ENCODE measurements around the gene ABHD12B.
"Not testable (repeated sequence)": the region's sequence is repeated elsewhere in the genome, so short reads cannot be mapped to it uniquely, and the experiment has no call there.

Gene ABHD12B

DNA sequence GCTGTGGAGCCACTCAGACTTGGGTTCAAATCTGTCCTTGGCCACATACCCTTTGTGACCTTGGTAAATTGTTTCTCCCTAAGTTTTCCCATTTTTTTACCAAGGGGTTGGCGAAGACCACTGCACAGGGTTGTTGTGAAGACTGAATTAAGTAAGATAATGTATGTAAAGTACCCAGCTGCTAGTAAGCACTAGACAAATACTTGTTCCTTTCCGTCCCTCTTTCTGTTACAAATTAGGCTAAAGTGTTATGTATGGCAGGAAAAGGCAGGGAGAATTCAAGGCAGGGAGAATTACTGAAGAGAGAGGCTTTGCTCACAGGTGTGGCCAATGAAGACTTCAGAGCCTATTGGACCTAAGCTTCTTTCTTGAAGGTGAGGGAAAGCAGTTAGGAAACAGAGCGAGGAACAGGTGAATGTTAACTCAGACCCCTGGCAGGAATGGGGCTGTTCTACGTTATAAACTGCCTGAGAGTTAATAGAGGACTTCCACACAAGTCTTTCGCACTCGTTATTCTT lies 25.9 kb downstream of the ABHD12B start:
- DNase-seq, result no peak

DNA sequence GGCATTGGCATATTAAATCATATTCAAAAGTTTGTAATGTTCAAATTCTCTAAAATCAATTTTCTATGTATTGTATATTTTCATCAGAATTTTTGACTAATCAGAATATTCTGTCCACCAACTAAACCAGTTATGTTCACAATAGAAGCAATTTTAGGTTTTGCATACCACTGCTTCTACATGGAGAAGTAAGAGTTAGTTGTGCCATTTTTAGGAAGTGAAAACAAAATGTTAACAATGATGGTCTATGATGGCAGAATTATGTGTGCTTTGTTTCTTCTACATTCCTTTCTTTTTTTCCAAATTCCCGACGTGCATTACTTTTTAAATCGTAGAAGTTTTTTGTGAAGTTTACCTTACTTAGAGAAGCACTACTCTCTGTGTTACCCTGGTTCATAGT lies 29.5 kb downstream of the ABHD12B start:
- peak; percentile 10 for DNase-seq

GRCh38 chr14:50904719-50905118 lies 32.9 kb downstream of the ABHD12B start:
- no peak for DNase-seq

GRCh38 chr14:50906326-50907065 lies 34.6 kb downstream of the ABHD12B start:
- DNase-seq, result no peak

- no peak for DNase-seq
These were observed 38.9 kb downstream of the ABHD12B start for GRCh38 chr14:50910495-50911420.

DNA sequence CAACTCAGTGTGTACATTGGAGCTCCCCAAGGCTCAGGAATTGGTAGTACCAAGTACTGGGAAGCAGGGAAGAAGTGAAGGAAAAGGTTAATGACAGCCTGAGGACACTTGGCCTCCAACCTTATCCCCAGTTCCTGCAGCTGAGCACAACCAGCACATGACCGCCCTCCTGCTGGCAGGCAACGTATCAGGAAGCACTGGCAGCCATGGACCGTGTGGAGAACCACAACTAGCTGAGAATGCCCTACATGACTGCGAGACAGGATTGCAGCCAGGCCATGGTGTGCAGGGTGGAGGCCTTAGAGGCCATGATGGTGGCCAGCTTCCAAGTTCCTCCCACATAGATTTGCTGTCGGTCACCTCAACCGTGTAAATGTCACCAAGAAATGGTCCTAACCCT lies 45.6 kb downstream of the ABHD12B start:
- no peak for DNase-seq

- not testable (repeated sequence) for DNase-seq
These were observed 47.7 kb downstream of the ABHD12B start for GRCh38 chr14:50919524-50919923.

DNA sequence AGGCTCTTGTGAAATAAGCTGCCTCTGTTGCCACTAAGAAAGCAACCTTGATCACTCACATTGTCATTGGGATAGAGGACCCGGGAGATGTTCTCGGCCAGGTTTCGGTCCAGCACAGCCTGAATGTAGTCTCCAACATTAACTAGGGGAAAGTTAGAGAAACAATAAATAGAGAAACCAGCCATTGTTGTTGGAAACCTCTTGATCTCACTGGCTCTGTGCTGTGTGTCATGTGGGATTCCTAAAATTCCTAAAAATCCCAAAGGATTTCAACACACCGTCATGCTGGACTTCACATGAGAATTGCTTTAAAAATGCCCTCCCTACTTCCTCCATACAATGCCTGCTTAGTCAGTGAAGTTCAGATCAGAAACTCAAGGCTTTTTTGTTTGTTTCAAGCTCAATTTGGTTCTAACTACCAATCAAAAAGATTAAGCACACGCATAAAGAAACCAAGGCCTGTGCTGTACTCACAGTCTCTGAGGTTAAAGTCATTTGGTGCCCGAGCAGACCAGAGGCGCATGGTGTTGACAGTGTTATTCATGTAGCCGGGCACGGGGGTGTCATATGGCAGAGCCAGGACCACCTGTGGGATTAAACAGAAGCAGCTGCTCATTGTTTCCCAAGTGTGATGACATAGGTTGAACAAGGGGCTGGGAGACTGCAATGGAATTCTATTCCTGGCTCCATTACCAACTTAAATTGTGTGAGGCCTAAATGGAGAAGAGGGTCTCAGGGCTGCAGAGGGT lies 48.8 kb downstream of the ABHD12B start:
- DNase-seq, result no peak

DNA sequence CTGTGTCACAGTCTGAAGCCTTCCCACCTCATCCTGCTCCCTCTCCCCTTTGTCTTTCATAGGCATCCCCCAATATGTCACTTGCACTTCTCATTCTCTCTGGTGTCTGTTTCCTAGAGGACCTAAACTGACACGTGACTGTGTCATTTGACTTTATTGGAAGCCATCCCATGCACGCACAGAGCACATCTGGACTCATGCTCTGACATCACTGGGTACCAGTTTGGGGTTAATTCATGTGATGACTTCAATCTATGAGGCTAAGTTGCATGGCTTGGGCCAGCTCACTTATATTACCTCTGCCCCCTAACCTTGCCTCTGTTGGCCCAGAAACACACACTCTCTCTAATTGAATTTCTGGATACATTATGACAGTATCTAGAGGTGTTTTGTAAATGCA lies 51.0 kb downstream of the ABHD12B start:
- DNase-seq, result no peak

- DNase-seq, result no peak
These were observed 52.4 kb downstream of the ABHD12B start for GRCh38 chr14:50924236-50924635.

- no peak for DNase-seq
These were observed 53.0 kb downstream of the ABHD12B start for GRCh38 chr14:50924843-50925242.

DNA sequence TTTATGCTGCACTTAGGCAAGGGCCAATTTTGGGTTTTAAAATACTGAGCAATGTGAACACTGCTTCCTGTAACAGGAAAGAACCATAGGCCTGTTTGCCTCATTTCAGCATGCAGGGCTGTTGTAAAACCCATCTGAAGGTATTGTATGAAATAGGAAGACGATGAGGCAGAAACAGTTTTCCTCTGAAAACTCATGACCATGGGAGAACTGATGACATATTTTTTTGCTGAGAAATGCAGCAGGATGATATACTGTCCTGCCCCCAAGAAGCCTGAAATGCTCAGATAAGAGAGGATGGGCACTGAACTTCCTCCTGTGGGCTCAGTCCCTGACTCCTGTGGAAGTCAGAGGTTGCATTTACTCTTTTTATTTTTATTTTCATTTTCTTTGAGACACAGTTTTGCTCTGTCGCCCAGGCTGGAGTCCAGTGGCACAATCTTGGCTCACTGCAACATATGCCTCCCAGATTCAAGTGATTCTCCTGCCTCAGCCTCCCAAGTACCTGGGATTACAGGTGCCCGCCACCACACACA lies 55.1 kb downstream of the ABHD12B start:
- peak; percentile 80 for DNase-seq

- peak; percentile 93 for DNase-seq
These were observed 56.3 kb downstream of the ABHD12B start for GRCh38 chr14:50928002-50928635.

GRCh38 chr14:50929506-50929905 lies 57.7 kb downstream of the ABHD12B start:
- no peak for DNase-seq

DNA sequence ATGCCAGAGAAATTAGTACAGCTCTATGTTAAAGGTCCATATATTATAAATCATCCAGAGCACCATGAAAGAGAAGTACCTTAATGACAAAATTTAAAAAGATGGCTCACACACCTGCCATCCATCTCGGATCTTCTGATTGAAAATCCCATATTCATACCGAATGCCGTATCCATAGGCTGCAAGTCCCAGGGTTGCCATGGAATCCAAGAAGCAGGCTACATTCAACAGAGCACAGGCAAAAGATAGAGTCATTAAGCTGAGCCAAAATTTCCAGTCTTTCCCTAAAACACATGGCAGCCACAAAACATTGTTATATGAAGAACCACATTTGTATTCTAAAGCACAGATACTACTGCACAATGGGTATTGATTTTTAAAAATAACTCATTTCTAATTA lies 59.7 kb downstream of the ABHD12B start:
- no peak for DNase-seq

DNA sequence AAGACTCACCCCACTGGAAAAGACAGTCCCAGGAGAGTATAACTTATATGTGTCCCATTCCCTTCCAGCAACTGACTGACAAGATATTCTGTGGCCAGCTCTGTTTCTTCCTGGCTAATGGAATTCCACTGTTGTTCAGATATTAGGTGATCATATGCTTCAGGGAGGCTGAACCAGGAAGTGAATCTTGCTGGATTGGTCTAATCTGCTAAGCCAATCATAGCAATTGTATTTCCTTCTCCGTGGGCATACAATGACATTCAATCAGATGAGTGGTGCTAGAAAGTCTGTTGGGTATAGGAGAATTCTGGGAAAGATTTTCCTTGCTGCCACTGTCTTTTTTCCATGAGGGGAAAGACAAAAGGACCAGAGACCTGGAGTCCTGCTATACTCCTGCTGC lies 60.3 kb downstream of the ABHD12B start:
- DNase-seq, result peak; percentile 36

DNA sequence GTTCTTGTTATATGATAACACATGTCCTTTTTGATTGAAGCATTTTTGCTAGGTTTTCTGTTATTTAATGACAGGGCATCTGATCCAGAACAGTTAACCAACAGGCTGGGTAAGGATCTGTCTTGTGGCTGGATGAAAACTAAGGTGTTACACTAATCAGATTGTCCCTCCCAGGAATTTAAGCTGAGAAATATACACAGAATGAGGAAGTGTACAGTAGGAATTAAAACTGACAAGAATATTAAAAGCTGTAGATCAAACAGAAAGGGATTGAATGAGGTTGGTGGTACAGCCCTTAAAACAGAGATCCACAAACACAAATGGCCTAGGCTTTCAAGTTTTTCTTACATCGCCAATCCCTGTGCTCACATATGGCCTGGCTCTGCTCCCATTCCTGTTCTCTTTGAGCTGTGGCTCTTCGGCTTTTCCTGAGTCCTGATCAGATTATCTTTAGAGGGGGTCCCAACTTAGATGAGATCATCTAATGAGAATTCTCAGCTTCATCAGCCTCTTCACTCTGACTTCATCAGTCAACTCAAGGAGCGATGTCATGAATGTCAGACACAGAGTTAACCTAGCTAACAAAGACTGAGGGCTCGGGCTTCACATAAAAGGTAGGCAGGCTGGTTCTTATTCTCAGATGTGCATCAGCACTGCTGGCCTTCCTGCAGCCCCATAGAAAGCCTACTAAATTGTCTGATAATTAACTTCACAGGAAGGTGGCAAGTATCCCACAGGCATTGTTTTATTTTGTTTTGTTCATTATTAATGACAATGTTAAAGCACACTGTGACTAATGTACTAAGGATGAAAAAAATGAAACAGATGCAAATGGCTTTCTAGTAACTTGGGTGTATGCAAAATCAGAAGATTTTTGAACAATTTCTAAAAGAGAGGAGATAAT lies 61.0 kb downstream of the ABHD12B start:
- no peak for DNase-seq

DNA sequence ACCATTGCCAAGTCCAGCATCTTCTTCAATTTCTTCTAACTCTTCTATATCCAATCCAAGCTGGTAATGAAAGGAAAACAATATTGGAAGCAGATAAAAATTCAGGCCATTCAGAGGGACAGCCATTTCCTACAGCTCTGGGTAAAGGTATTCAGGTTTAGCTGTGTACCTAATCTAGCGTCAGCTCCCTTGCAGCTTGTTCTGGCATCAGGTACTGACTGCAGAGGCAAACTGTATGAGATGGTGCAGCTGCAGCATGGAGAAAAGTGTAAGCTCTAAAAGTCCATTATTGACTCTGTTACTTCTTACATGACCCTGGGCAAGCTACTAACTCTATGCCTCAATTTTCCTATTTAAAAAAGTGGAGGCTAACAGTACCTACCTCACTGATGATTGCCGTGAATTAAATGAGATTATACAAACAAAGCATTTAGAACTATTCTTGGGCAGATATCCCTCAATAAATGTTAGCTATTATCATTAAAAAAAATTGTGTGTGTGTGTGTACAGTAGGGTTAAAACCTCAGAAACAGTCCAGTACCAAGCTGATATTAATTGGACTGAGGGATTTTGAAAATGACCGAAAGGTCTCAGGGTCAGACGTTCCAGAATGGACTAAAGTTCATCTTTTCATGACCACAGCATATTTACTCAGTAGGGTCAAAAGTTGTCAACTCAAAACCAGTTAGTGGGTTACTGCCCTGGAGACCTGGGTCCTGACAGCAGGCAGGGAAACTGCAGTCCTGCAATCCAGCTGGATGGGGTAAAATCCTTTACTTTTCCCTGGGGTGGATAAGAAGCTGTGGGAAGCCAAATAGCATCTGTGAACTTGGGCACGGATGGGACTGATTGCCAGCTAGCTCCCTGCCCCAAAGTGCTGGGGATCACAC lies 63.5 kb downstream of the ABHD12B start:
- no peak for DNase-seq

DNA sequence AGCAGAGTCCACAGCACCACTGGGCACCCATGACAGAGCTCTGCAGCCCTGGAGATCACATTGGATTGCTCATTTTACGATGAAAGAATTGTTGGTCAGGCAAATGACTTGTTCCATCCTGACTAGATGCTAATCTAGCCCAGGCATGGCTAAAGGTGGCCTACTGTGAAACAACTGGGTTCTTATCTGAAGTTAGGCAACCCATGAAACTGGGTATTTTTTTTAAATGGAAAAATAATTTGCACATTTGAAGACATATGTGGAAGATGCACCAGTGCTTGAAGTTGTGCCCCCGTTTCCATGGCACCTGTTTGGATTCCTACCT lies 64.1 kb downstream of the ABHD12B start:
- no peak for DNase-seq

DNA sequence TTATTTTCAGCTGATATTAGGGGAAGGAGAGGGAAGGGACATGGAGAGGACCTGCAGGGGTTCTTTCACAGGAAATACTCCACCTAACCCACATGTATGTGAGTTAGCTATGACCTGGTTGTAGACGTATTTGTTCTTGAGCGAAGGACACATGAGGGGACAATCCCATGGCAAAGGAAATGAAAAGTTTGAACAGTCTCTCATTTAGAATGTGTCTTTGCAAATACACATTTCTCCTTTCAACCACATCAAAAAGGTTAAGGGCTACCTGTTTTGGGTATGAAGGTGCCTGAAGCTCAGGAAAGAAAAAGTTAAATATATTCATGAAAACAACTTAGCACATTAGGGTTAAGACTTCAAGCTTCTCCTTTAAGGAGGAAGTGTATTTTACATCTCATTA lies 65.0 kb downstream of the ABHD12B start:
- DNase-seq, result no peak

Measured in suppressor macrophage treated with lipopolysaccharide for 4 hours (primary cell).